ENCODE measurements around the gene AGPAT3. TPM values are rescaled to one million over a fixed set of nuclear protein-coding genes. Genes with fewer than 3 reads are reported as not detected.

Gene AGPAT3
- total RNA-seq, 2 donors from 2014 or later: 31.3 to 53.5 TPM

- intact Hi-C loops (cut with DNase I): no loop called here
- Histone ChIP-seq H3K9me3 (no peaks in the 10 kb centered on the region), H3K4me1 (replicated peaks) (no peaks in the 10 kb centered on the region), H3K27ac (no peak overlapping the region), H3K27me3 (replicated peaks; ENCODE audit: insufficient read depth) (no peaks in the 10 kb centered on the region), H3K36me3 (no peaks in the 10 kb centered on the region), H3K4me3 (no peak overlapping the region)
- WGBS: 89% methylated on average over 24 of the region's 24 CpGs
- no peak for TF ChIP-seq CTCF (IDR thresholded peaks at IDR 0.05)
- no peak for TF ChIP-seq POLR2AphosphoS5 (IDR thresholded peaks at IDR 0.05)
- TF ChIP-seq POLR2A (IDR thresholded peaks at IDR 0.05): no peak
- no peak for DNase-seq (ENCODE audit: low spot score)
Observed at GRCh38 chr21:43961382-43961909, 96.4 kb downstream of the AGPAT3 start.

- DNase-seq (ENCODE audit: low spot score): no peak
- Histone ChIP-seq H3K9me3 (no peaks in the 10 kb centered on the region), H3K4me3 (no peak overlapping the region), H3K27ac (no peak overlapping the region), H3K36me3 (no peaks in the 10 kb centered on the region), H3K4me1 (replicated peaks) (no peaks in the 10 kb centered on the region), H3K27me3 (replicated peaks; ENCODE audit: insufficient read depth) (no peaks in the 10 kb centered on the region)
- TF ChIP-seq POLR2A (IDR thresholded peaks at IDR 0.05) (no peak), POLR2AphosphoS5 (IDR thresholded peaks at IDR 0.05) (no peak), CTCF (IDR thresholded peaks at IDR 0.05) (no peak)
- intact Hi-C loops (cut with DNase I): no loop called here
- 87% methylated on average over 17 of the region's 17 CpGs for WGBS
Observed at GRCh38 chr21:43965911-43966585, 101.0 kb downstream of the AGPAT3 start.

DNA sequence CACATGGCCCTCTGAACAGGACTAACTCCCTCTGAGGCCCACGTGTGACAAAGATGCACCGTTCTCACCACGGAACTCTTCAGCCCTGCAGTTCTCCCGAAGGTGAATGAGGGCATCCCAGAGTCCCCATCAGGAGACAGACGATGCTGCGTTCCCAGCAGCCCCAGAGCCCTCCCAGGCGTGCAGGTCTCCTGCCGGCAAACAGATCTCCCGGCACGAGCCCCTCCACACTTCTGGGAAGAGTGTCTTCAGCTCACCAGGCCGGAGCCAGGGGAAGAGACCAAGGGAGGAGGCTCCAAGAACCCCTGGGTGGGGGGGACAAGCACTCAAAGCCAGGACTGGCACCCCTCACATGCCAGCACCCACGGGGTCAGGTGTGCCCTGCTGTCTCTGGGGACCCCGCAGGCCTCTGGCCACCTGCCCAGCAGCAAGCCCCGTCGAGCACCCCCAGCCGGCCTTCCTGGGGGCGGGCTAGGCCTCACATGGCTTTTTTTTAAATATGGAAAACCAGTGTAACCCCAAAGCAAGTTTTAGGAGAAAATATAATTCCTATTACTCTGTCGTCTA, 102.0 kb downstream of the AGPAT3 start:
- WGBS: 81% methylated on average over 18 of the region's 18 CpGs

DNA sequence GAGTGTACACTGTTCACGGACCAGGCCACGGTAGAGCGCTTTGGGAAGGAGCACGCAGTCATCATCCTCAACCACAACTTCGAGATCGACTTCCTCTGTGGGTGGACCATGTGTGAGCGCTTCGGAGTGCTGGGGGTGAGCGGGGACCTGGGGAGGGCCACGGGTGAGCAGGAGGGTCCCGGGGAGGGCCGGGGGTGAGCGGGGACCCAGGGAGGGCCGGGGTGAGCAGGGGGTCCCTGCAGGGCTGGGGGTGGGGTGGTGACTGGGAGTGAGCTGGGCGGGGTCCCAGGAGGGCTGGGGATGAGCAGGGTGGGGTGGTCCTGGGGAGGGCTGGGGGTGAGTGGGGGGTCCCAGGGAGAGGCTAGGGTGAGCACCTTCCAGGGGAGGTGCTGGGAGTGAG, 103.0 kb downstream of the AGPAT3 start:
- no peaks in the 10 kb centered on the region for H3K27me3 ChIP-seq (replicated peaks; ENCODE audit: insufficient read depth)
- H3K27ac ChIP-seq: no peak overlapping the region
- no peak for DNase-seq (ENCODE audit: low spot score)
- WGBS: 90% methylated on average over 15 of the region's 15 CpGs
- H3K4me1 ChIP-seq (replicated peaks): no peaks in the 10 kb centered on the region
- no peaks in the 10 kb centered on the region for H3K9me3 ChIP-seq
- intact Hi-C loops (cut with DNase I): no loop called here
- no peak for TF ChIP-seq POLR2AphosphoS5 (IDR thresholded peaks at IDR 0.05)
- TF ChIP-seq POLR2A (IDR thresholded peaks at IDR 0.05): no peak
- TF ChIP-seq CTCF (IDR thresholded peaks at IDR 0.05): no peak
- no peaks in the 10 kb centered on the region for H3K36me3 ChIP-seq
- no peak overlapping the region for H3K4me3 ChIP-seq

More for the DNA sequence above, 102.0 kb downstream of the AGPAT3 start:
- DNase-seq (ENCODE audit: low spot score): no peak
- no peaks in the 10 kb centered on the region for H3K9me3 ChIP-seq
- no peaks in the 10 kb centered on the region for H3K27me3 ChIP-seq (replicated peaks; ENCODE audit: insufficient read depth)
- intact Hi-C loops (cut with DNase I): no loop called here
- no peaks in the 10 kb centered on the region for H3K36me3 ChIP-seq
- H3K4me3 ChIP-seq: no peak overlapping the region
- no peaks in the 10 kb centered on the region for H3K4me1 ChIP-seq (replicated peaks)
- TF ChIP-seq POLR2AphosphoS5 (IDR thresholded peaks at IDR 0.05) (no peak), POLR2A (IDR thresholded peaks at IDR 0.05) (no peak), CTCF (IDR thresholded peaks at IDR 0.05) (no peak)
- no peak overlapping the region for H3K27ac ChIP-seq

All from prostate gland (tissue), 2 donors.